GM20000 (cell line): ENCODE measurements around the gene ZNF329.

Experiments
- DNase-seq: peaks from one replicate; pipeline ENCODE4 v3.0.0; 2012; ENCODE audit warnings: low spot score
- CTCF ChIP-seq: IDR thresholded peaks from 2 replicates; pipeline ENCODE4 v1.5.1; 2012; ENCODE audit warnings: mild to moderate bottlenecking, control low read depth; ENCODE audit errors: extremely low read depth, missing control alignments

Gene ZNF329

DNA sequence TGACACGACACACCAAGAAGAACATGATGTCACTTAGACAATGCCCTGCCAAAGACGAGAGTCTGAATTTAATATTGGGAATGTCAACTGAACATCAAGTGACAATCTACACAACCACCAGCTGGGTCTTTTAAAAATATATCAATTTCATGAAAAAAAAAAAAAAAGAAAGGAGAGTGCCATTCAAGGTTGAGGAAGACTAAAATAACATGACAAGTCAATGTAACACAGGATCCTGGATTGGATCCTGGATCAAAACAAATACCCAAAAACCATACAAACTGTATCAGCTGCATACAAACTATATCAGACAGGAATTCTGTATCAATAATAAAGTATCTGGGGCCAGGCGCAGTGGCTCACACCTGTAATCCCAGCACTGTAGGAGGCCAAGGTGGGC is 4.7 kb downstream of the ZNF329 start:
- DNase-seq, result no peak
- TF ChIP-seq CTCF, result no peak

- no peak for DNase-seq
- no peak for TF ChIP-seq CTCF
These were observed 16.3 kb downstream of the ZNF329 start for GRCh38 chr19:58134244-58134643.

DNA sequence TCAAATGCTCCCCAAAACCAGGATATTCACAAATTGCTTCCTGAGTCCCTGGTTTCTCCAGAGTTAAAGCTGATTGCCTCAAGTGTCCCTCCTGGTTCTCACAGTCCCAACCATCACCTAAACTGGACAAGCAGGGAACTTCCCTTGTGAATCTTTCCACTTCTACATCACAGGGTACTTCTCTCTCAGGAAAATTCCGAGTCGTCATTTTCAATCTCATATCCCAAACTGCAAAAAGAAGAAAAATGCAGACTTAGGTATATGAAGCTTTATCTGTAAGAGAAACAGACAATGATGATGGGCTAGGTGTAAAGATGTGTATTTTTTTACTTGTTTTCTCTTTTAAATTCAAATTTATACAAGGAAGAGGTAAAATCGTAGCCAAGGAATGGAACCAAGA is 21.3 kb downstream of the ZNF329 start:
- DNase-seq, result no peak
- no peak for TF ChIP-seq CTCF

DNA sequence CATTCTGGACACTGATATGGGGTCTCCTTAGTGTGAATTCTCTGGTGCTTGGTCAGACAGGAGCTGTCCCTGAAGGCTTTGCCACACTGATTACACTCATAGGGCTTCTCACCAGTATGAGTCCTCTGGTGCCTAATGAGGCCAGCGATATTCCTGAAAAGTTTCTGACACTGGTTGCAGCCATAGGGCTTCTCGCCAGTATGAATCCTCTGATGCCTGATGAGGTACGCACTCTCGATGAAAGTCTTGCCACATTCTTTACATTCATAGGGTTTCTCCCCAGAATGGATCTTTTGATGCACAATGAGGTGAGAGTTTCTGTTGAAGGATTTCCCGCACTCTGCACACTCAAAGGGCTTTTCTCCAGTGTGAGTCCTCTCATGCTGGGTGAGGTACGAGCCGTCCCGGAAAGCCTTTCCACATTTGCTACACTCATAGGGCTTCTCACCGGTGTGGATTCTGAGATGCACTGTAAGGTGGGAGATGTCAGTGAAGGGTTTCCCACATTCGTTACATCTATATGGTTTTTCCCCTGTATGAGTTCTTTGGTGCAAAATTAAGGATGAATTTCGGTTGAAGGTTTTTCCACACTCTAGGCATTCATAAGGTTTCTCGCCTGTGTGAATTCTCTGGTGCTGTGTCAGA is 22.4 kb downstream of the ZNF329 start:
- DNase-seq, result no peak
- TF ChIP-seq CTCF, result no peak

GRCh38 chr19:58123354-58123753 is 27.2 kb downstream of the ZNF329 start:
- DNase-seq, result no peak
- no peak for TF ChIP-seq CTCF

DNA sequence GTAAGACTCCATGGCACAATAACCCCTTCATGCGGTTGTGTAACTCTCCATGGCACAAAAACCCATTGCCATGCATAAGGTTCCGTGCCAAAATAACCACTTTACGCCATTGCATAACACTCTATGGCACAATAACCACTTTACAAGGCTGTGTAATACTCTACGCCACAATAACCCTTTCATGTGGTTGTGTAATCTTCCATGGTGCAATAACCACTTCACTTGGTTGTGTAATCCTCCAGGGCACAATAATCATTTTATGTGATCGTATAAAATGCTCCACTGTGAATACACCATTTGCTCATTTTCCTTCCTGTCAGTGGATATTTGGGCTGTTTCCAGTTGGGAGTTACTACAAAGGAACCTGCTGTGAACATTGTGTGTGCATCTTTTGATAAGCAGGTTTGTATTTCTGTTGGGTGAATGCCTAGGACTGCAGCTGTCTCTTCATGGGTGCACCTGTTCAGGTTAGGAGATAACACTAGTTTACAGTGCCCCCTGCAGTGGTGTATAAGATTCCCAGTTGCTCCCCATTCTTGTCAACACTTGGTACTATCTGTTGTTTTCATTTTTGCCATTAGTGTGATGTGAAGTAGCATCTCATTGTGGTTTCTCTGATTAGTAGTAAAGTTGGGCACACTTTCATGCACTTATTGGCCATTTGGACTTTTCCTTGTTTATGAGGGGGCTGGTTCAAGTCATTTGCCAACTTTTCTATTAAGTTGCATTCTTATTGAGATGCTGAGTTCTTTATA is 31.4 kb downstream of the ZNF329 start:
- TF ChIP-seq CTCF, result no peak
- no peak for DNase-seq

GRCh38 chr19:58117841-58118575 is 32.6 kb downstream of the ZNF329 start:
- DNase-seq, result no peak
- no peak for TF ChIP-seq CTCF
